GM08714 (cell line): ENCODE measurements around the gene MOB3B.

Experiments used
- H3K4me3 ChIP-seq: fragments of 200-500 bp; sonication (Bioruptor generic); 2 replicates; pipeline ENCODE4 v1.5.1; 2014; ENCODE audit warnings: mild to moderate bottlenecking, low read length, inconsistent platforms
- ZNF274 ChIP-seq: IDR thresholded peaks from 2 replicates; pipeline ENCODE4 v1.6.1; 2012; ENCODE audit warnings: mild to moderate bottlenecking, low read depth, low read length

Gene MOB3B

GRCh38 chr9:27558307-27558706 is 28.7 kb upstream of the MOB3B start:
- no peak for TF ChIP-seq ZNF274
- no peak overlapping the region for H3K4me3 ChIP-seq

- no peak for TF ChIP-seq ZNF274
- no peak overlapping the region for H3K4me3 ChIP-seq
Measured at GRCh38 chr9:27556470-27556869, 26.9 kb upstream of the MOB3B start.

DNA sequence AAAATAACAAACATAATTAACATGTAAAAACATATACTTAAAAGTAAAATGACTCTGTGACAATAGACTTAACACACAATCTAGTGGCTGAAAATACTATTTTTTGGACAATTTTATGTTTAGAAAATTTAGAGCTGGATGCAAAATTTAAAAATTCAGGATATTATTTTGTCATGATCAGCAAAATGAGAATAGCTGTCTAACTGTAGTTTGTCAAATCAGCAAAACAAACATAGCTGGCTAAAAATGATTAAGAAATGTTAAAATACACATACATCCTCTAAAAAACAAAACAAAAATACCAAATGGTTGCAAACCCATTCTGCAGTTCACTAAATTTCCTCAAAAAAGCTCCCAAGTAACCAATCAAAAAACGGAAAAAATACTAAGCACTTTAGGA is 25.1 kb upstream of the MOB3B start:
- no peak overlapping the region for H3K4me3 ChIP-seq
- no peak for TF ChIP-seq ZNF274

GRCh38 chr9:27549196-27549755 is 19.7 kb upstream of the MOB3B start:
- H3K4me3 ChIP-seq: no peak overlapping the region
- TF ChIP-seq ZNF274: no peak

GRCh38 chr9:27548055-27548741 is 18.6 kb upstream of the MOB3B start:
- no peak overlapping the region for H3K4me3 ChIP-seq
- no peak for TF ChIP-seq ZNF274

- H3K4me3 ChIP-seq: no peak overlapping the region
- TF ChIP-seq ZNF274: no peak
Measured at GRCh38 chr9:27545471-27545870, 15.9 kb upstream of the MOB3B start.

DNA sequence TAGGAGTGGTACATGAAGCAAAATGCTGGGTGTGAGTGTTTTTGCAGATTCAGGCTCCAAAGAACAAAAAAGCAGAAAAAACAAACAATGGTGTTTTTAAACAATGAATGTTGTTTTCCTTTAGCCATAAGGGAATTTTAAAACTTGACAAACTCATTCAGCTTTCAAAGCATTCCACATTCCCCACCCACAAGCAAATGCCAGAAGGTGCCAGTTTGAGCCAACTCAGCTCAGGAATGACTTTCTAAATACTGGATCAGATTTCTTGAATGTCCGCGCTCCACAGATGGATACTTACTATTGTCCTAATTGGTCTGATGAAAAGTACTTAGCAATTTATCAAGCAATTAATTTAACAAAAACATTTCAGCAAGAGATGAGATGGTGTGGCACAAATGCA is 12.9 kb upstream of the MOB3B start:
- H3K4me3 ChIP-seq: no peak overlapping the region
- no peak for TF ChIP-seq ZNF274

DNA sequence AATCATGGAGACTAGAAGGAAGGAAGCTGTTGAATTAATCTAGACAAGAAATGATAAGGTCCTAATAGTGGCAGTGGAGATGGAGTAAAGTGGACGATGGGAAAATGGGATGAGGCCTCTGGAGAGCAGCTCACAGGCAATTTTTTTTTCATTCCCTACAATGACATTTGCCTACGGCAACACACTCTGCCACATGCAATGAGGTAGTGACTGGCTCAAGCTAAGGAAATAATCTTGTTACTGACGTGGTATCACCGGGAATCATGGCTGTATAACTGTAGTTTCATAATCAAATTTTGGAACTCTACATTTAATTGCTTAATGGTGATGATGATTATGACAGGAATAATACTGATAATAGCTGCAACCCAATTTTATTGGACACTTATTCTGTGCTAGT is 12.1 kb upstream of the MOB3B start:
- H3K4me3 ChIP-seq: no peak overlapping the region
- TF ChIP-seq ZNF274: no peak

DNA sequence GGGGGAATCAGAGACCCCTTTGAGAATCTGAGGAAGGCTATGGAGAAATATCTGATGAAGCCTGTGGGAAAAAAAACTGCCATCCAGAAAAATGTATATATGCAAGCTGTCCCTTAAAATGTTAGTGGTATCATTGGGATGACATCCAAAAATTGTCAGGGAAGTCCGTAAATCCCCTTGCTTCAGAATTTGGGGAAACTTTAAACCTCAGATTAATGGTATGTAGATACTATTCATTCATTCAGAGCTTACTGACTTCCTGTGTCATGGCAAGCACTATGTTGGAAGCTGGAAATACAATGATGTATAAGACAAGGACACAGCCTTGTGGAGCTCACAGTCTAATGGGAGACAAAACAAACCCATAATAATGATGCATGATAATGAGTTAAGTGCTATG is 10.9 kb upstream of the MOB3B start:
- TF ChIP-seq ZNF274: no peak
- no peak overlapping the region for H3K4me3 ChIP-seq

GRCh38 chr9:27539479-27540441 is 10.1 kb upstream of the MOB3B start:
- no peak overlapping the region for H3K4me3 ChIP-seq
- TF ChIP-seq ZNF274: no peak

DNA sequence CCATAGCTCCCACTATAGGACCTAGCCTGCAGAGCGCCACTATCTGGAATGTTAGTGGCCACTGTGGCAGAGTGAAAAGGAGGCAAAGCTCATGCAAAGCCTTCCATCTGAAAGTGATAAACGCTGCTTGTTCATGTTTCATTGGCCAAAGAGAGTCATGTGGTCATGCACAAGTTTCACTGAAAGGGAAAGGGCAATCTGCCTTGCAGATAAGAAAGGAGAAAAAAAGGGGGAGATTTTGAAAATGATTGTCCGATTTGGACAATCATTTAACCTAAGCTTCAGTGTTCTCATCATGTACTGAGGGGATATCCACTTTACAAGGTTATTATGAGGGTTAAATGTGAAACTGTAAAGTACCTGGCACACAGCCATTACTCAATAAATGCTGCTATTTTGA is 9.0 kb upstream of the MOB3B start:
- no peak for TF ChIP-seq ZNF274
- H3K4me3 ChIP-seq: no peak overlapping the region

GRCh38 chr9:27537756-27538155 is 8.1 kb upstream of the MOB3B start:
- no peak for TF ChIP-seq ZNF274
- H3K4me3 ChIP-seq: no peak overlapping the region

DNA sequence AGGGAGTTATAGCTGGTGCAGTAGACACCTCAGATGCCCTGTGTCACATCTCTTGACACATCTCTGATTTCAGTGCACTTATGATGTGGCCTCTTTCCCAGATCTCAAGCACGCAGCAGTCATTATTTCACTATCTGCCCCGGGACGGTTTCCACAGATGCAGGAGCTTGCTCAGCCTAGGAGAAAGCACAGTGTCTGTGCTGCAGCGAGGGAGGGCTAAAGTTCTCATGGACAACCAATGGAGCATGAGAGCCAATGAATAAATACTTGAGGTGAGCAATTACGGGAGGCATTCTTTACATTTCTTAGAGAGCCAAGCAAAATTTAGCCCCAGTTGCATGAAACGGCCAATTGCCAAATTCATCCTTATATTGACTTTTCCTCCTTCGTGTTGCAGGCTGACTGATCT is 7.4 kb upstream of the MOB3B start:
- H3K4me3 ChIP-seq: no peak overlapping the region
- no peak for TF ChIP-seq ZNF274

- no peak overlapping the region for H3K4me3 ChIP-seq
- TF ChIP-seq ZNF274: no peak
Measured at GRCh38 chr9:27536168-27536567, 6.6 kb upstream of the MOB3B start.

DNA sequence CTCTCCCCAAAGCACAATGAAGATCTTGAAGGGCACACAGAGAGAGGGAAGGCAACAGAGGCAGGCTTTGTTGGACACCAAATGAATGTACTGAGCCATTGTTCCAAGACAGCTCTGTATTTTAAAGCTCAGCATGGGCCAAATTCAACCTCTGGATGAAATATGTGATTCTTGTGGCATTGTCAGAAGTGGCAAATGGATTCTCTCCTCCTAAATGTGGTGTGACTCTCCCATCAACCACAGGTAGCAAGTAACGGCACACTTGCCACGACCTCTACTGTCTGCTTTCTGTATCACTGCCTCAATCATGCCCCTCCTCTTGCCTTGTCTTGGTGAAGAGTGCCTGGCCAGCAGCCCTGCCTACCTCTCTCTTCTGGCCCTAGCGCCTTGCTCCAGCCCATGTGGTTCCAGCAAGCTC is 6.1 kb upstream of the MOB3B start:
- H3K4me3 ChIP-seq: no peak overlapping the region

More for the DNA sequence above, 6.1 kb upstream of the MOB3B start:
- no peak for TF ChIP-seq ZNF274
